HG02885 (cell line): ENCODE data around the gene AOC1.
"Not testable (repeated sequence)": the region's sequence is repeated elsewhere in the genome, so short reads cannot be mapped to it uniquely, and the experiment has no call there.

Source experiments
- ATAC-seq: cut with Tn5 transposase; IDR thresholded peaks from one replicate; pipeline ENCODE4 v1.9.1; 2021; ENCODE audit warnings: mild to moderate bottlenecking; ENCODE audit not compliant: unreplicated experiment, poor library complexity

The AOC1 gene

DNA sequence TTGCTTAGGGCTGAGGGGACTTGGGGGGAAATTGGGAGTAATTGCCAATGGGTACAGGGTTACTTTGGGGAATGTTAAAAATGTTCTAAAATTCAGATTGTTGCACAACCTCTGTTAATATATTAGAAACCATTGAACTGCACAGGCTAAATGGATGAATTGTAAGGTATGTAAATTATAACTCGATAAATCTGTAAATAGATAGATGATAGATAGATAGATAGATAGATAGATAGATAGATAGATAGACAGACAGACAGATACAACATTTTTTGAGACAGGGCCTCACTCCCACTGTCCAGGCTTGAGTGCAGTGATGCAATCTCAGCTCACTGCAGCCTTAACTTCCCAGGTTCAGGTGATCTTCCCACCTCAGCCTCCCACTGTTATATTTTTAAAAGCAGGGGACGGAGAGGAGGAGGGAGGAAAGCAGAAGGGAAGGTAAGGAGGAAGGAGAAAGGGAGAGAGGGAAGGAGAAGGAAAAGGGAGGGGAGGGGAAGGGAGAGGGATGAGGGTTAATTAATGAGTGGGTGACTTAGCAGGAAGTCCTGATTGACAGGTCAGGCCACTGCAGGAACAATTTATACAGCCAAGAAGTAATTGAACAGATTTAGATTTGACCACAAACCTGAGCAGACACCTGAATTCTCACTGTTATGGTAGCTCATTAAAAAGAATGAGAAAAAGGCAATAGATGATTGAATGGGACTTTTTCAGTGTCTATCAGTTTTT, 38.7 kb downstream of the AOC1 start:
- ATAC-seq: no peak

DNA sequence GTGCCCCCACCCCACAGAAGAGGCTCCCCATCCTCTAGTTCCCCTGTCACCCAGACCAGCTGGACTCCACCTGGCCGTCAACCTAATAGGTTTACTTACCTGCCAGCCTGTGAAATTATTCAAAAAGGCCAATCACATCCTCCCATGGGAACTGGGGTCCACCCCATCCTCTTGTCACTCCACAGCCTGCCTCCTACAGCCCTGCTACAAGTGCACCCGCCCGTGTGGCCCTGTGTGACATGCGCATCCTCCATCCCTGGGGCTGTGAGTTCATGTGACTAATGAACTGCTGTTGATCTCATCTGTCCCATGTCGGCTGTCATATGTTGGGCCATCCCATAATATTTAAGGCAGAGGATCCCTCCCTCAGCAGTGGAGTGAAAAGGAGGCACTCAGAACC, 39.4 kb downstream of the AOC1 start:
- no peak for ATAC-seq

DNA sequence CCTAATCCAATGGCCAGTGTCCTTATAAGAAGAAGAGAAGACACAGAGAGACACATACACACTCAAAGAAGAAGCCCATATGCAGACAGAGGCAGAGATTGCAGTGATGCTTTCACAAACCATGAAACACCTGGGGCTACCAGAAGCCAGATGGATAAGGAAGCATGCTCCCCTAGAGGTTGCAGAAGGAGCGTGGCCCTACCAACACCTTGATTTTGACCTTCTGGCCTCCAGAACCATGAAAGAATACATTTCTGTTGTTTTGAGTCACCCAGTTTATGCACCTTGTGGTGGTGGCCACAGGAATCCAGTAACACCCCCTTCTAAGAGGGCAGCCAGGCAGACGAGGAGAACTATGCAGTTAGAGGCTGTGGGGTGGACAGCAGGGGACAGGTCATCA, 43.5 kb downstream of the AOC1 start:
- ATAC-seq: no peak

DNA sequence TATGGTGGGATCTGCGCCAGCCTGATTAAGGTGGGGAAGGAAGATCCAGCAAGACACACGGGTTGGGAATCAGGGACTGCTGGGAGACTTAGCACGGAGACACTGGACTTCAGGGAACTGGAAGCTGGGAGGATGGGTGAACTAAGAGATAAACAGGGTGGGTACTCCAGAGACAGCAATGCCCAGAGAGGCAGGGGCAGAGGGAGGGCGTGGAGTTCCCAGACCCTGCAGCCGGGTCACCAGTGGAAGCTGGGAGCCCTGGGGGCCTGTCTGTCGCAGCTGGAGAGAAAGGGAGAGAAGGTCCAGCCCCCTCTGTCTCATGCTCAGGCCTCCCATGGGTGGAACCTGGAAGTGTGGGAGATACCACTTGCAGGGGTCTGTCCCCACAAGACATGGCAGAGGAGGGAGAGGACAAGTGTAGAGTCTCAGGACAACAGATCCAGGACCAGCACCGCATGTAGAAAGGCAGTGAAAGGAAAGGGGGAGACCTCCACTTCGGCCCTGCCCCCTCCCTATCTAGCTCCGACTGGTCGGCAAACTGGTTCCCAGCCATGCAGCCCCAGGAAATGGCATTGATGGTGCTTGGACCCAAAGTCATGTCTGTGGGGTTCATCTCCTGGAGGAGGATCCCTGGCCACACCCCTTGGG, 44.4 kb downstream of the AOC1 start:
- no peak for ATAC-seq

DNA sequence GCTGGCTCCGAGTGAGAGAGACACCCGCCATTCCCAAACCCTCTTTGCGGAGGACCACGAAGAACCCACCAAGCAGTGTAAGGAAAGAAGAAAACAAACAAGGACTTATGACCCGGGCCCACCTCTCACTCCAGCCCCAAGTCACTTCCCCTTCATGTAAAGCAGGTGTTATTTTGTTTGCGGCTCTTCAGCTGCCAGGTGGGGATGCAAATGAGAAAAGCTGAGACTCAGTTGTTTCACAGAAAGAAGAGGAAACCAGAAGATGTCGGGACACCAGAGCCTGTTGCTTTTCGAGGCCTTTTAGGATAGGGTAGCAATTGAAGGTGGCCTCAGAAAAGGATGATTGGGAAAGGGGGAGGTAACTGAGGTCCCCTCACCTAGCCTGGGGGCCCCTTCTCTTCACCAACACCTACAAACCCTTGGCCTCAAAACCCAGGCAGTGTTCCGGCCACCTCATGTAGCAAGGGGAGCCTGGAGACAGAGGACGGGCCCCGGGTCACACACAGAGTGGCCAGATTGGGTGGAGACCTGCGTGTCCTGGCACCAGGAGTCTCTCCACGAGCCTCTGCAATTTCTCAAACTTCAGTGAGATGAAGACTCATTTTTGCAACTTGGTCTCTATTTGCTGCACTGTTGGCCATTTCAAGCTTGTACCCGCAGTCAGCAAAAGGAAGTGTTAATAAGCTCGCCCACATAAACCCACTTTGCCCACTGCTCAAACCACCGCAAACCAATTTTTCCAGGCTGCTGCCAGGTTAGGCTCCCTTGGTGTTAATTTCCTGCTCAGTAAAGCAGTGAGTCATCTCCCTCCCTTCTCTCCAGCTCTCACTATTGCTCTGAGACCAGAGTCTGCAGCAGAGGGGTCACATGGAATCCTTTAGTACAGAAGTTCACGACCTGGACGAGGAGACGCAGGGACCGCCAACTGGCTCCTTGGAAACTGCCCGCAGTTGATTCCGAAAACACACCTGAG, 45.5 kb downstream of the AOC1 start:
- peak; percentile 24 for ATAC-seq

DNA sequence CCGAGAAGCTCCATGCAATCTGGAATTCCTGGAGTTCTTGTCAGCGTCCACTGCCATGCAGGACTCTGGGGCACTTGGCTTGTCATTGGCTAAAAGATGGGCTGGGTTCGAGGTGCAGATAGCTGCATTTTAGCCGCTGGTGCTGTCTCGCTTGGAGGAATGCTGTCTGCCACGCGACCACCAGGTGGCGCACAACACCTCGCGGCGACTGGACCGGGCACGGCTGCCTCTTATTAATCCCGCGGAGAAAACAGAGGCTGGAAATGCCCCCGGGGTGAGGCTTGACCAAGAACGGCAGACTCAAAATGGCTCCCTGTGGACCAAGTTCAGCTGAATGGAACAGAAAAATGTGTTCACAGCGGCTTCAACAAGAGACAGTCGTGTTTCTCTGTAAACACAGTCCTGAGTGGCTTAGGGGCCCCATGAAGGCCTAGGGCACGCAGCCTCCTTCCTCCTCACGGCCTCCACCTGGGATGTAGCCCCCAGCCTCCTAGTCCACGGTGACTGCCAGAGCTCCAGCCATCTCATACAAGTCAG, 46.2 kb downstream of the AOC1 start:
- ATAC-seq: peak; percentile 80

DNA sequence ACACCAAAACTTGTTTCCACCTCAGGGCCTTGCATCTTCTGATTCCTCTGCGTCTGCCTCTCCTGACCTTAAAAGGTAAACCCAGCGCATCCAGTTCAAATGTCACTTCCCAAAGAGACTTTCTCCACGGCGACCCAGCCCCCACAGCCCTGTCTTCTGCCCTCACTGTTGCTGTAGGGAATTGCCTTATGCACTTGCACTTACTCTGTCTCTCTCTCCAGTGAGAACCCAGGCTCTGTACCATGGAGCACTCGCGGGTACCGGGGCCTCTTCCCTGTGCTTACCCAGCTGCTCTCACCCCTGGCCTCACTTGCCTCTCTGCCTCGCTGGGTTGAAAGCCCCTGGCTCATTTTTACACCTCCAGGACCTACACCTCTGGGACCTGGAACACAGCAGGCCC, 48.4 kb downstream of the AOC1 start:
- no peak for ATAC-seq

DNA sequence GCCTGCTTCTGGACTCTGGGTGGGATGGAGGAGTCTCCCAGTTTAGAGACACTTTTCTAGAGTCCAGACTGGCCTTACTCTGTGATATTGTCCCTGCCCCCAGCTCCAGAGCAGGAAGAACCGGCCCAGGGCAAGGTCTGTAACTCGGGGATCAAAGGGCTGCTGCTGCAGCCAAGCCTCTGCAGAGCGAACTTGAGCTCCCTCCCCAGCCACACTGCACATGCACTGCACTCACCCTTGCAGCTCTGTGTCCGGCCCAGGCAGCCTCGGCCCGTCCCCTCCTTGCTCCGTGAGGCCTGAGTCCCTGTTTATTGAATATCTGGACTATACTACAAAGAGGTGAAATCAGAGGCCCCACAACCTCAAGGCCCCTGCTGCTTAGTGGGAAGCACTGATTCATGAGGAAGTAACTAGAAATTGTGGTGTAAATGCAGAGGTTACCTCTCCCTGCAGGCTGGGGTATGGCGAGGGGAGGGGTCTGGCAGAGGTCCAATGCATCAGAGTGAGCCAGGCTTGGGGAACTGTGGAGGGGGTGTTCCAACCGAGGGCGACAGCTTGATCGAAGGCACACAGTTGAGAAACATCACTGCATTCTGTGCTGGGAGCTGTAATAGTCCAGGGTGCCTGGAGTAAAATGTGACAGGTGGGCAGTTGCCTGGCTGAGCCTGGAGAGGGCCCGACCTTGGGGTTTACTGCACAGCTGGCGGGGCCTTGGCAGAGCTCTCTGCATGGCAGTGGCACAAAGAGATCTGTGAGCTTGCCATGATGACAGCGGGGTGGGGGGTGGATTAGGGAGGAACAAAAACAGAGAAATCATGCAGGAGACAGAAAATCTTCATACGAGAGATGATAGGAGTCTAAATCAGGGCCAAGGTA, 49.1 kb downstream of the AOC1 start:
- ATAC-seq: no peak

DNA sequence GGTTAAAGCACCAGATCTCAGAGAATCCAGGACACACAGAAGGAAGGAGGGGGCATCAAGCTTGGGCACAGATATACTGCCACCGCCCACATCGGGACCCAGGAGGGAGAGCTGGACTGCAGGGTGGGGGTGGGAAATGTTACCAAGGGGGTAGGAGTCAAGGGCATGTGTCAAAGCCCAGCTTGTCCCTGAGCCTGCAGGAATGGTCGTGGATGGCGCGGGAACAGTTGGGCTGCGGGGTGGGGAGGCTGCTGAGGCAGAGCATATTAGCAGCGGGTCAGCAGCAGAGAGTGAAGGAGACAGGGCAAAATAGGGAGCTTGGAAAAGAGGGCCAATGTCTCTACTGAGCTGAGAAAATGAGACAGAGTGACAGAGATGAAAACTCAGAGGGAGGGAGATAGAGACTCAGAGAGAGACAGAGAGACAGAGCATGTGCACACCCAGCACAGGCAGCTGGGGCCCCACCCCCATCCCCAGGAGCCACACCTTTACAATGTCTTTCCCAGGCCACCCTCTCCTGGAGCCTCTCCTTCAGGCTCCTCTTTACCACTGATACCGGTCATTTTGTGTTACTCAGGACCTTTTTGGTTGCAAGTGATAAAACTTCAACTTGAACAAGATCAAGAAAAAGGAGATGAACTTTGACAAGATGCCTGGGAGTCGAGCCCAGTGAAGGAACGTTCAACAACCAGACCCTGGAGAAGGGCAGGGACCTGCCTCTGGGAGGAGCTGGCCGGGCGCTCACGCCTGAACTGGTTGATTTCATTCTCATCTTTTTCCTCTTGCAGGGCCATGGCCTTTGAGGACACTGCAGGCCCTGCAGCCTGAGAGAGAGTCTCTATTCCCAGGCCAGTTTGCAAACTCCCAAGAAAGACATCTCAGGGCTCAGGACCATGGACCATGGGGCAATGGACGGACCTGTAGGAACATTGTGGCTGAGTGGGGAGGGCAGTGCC, 50.0 kb downstream of the AOC1 start:
- ATAC-seq: no peak

DNA sequence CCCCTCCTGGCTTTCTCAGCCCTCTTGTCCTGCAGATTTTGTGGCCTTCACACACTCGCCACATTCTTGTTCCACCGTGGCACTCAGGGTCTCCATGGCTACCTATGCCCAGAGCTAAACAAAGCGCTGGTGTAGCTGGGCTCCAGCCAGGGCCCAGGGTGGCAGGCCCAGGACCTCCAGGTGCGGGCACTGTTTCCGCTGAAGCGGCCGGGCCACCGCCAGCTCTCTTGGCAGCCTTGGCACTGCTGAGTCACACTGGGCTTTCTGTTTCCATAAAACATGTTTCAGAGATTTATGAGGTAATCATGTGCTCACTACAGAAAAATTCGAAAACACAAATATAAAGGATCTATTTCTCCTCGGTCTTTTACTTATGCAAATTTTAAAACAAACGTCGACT, 51.3 kb downstream of the AOC1 start:
- no peak for ATAC-seq

DNA sequence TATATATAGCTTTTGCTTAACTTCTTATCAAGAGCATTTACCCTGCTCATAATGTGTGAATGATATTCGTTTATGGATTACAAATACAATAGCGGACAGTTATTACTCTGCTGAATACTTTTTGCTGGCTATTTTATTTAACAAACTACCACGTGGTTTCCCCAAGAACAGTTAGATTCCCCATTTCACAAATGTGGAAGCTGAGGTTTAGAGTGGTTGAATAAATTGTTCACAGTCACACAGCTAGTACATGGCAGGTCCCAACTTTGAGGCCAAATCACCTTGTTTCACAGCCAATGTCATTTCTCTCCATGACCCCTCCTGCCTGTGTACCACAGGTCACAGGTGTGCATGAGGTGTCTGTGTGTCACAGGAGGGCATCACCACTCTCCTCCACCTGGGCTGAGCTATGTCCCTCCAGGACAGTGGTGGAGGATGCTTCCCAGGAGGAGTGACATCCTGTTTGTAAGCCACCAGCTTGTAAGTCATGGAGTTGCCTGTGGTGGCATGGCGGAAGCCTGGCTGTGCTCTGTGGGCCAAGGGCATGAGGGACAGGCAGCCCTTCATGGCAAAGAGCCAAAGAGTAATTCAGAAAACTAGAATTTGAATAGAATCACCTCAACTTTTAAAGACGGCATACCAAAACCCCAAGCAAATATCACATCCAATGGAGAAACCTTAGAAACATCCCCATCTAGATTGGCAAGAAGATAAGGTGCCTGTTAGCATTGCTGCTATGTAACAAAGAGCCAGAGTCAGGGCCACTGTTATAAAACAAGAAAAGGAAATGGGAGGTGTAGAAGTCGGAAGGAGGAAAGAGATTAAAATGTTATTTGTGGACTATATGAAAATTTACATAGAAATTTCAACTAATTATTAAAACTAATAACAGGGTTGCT, 51.9 kb downstream of the AOC1 start:
- ATAC-seq: no peak

DNA sequence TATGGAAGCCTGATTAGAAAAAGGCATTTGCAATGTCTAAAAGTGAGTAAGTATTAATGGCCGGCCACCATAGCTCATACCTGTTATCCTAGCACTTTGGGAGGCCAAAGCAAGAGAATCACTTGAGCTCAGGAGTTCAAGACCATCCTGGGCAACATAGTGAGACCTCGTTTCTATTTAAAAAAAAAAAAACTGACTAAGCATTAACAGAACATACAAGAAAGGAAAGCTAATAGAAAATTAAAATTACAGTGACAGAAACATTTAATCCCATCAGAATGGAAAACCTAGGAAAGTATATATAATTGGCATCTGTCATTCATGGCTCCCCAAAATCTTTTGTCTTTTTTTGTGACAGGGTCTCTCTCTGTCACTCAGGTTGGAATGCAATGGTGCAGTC, 55.9 kb downstream of the AOC1 start:
- ATAC-seq: no peak

DNA sequence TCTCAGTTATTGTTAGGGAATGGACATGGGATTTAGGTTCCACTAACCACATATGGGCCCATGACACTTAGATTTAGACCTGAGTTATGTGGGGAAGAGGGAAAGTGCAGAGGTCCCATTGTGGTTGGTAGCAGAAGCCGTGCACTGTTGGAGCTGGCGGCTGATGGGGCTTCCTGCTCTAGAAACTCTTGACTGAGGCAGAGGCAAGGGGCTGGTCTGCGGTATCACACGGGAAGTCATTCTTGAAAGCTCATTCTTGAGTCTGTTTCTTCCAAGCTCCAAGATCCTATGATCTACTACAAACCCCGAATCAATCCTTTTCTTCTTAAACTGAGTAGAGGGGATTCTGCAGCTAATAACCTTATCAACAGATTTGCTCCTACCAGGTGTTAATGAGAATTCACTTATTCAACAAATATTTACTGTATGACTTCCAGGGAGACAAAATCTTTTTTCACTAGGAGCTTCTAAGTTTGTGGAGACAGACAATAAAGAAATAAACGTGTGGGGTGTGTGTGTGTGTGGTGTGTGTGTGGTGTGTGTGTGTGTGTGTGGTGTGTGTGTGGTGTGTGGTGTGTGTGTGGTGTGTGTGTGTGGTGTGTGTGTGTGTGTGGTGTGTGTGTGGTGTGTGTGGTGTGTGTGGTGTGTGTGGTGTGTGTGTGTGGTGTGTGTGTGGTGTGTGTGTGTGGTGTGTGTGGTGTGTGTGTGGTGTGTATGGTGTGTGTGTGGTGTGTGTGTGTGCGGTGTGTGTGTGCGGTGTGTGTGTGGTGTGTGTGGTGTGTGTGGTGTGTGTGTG, 57.1 kb downstream of the AOC1 start:
- ATAC-seq: no peak

DNA sequence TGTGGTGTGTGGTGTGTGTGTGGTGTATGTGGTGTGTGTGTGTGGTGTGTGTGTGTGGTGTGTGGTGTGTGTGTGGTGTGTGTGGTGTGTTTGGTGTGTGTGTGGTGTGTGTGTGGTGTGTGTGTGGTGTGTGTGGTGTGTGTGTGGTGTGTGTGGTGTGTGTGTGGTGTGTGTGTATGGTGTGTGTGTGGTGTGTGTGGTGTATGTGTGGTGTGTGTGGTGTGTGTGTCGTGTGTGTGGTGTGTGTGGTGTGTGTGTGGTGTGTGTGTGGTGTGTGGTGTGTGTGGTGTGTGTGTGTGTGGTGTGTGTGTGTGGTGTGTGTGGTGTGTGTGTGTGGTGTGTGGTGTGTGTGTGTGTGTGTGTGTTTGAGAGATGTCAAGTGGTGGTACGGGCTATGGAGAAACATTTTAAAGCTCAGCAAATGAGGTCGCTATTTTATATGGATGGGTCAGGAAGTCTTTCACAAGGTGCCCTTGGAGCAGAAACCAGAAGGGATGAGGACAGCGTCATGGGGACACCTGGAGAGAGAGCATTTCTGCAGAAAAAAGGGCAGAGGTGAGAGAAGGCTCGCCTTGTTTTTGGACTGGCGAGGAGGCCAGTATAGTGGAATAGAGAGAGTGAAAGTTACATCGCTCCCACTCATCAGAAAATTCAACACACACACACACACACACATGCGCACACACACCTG, 58.1 kb downstream of the AOC1 start:
- ATAC-seq: not testable (repeated sequence)

DNA sequence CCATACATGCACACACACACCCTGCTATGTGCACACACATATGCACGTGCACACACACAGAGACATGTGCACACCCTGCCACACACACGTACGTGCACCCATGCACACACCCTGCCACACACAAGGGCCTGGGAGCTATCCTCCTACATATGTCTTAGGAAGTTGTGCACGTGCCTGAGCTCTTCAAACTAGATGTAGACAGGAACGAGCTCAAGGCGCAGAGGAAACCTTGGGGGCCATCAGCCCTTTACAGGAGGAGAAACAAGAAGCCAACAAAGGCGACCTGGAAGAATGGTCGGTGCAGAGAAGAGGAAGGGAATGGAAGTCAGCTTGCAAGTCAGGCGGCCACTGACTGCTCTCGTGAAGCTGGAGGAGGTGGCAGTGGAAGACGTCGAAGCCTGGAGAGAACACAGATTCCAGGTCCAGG, 58.7 kb downstream of the AOC1 start:
- no peak for ATAC-seq
